Gastrocnemius medialis (tissue), 4 donors: Measurements from ENCODE around the gene GPR137. TPM values are rescaled to one million over a fixed set of nuclear protein-coding genes. Genes with fewer than 3 reads are reported as not detected.
A peak's percentile ranks its signal among the peaks of the same experiment; 100 is the strongest.

Experiments
- ATAC-seq, 2 donors: fragments of 150-250 bp; one replicate each; pipeline ENCODE4 v1.9.1; 2016
- DNase-seq, 2 donors: peaks; one replicate each; pipeline ENCODE4 v3.0.0-alpha.2; 2019
- H3K27ac ChIP-seq, 4 donors: fragments of 200-600 bp; sonication (generic); 1 replicate in 1 of 4; 2 replicates in 3 of 4; pipeline ENCODE4 v1.5.1; 2016 to 2018; ENCODE audit warnings: mild to moderate bottlenecking in 2 of 4, moderate library complexity in 1 of 4
- H3K27me3 ChIP-seq, 3 donors: fragments of 200-600 bp; sonication (generic) in 2 of 3; 1 replicate in 1 of 3; 2 replicates in 2 of 3; pipeline versions ENCODE4 v1.5.1 to v1.6.0; 2016 to 2019; ENCODE audit warnings: mild to moderate bottlenecking in 1 of 3, moderate library complexity in 1 of 3
- H3K36me3 ChIP-seq, 2 donors: fragments of 200-600 bp; sonication (generic) in 1 of 2; one replicate each; pipeline ENCODE4 v1.5.1; 2017 to 2018
- H3K4me1 ChIP-seq, 2 donors: fragments of 200-600 bp; sonication (generic) in 1 of 2; one replicate each; pipeline ENCODE4 v1.5.1; 2016 to 2017; ENCODE audit warnings: mild to moderate bottlenecking in 2 of 2
- H3K4me3 ChIP-seq, 4 donors: fragments of 200-600 bp; sonication (generic) in 3 of 4; 1 replicate in 1 of 4; 2 replicates in 3 of 4; pipeline ENCODE4 v1.5.1; 2016 to 2019; ENCODE audit warnings: mild to moderate bottlenecking in 2 of 4
- H3K9me3 ChIP-seq, 3 donors: fragments of 200-600 bp; sonication (generic) in 2 of 3; 1 replicate in 1 of 3; 2 replicates in 2 of 3; pipeline ENCODE4 v1.5.1; 2016 to 2019
- POLR2A ChIP-seq, 2 donors: fragments of 450-650 bp; IDR thresholded peaks; one replicate each; pipeline ENCODE4 v1.6.1; 2017; ENCODE audit warnings: antibody characterized with exemption in 2 of 2, mild to moderate bottlenecking in 2 of 2, moderate library complexity in 2 of 2
- in situ Hi-C, 4 donors: fragments of 200-750 bp; cut with MboI; loops; one replicate each; pipeline versions ENCODE4 v1.15.0 to v1.8.0; 2017; ENCODE audit warnings: low sequenced_read_pairs in 4 of 4
- intact Hi-C: fragments of 100-400 bp; cut with DNase I; formaldehyde crosslinking; loops from one replicate; pipeline ENCODE4 v1.15.1; 2023; ENCODE audit warnings: low total_unique reads
- total RNA-seq, 4 donors: library from RNA; depleted of rRNA; stranded (reverse); fragments of >200 nt; gene quantifications; one replicate each; pipeline versions ENCODE4 v1.1.0 to v1.2.3, GENCODE V29; 2016
- TF ChIP-seq, protein P1 (sequence below), 5 experiments: fragments of 450-650 bp in 3 of 5; fragments of 200-600 bp in 2 of 5; sonication (generic) in 2 of 5; IDR thresholded peaks in 4 of 5; conservative IDR thresholded peaks in 1 of 5; 1 replicate in 4 of 5; 2 replicates in 1 of 5; pipeline ENCODE4 v1.5.1; 2016 to 2019; ENCODE audit warnings: antibody characterized with exemption in 5 of 5, mild to moderate bottlenecking in 3 of 5, moderate library complexity in 3 of 5

GPR137 gene
- total RNA-seq, 4 donors from 2014 or later = 13.8 to 28.9 (median 20.4) TPM

DNA sequence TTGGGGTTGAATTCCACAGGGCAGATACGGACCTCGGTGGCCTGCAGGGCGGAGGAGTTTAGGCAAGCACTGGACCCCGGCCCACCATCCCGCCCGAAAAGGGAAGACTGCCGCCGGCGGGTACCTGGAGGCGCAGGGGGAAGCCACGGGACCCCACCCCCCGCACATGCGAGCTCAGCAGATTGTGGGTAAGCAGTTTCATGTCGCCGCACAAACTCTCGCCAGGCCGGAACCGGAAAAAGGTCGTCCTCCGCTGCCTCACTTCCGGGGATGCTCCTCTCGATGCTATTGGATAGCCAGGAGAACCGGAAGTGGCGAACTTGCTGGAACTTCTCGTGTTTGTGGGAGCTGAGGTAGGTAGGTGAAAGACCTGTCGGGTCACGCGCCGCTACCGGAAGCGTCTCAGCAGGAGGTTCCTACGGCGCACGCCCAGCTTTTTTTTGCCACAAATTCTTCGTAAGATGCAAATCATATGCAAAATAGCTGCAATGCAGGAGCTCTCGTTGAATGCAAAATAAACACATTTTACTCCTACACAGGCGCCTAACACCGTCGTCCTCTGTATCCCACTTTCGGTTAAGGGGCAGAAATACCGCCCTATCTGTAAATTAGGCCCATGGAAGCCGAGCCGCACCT is 31.8 kb downstream of the GPR137 start, which contains the start of gene TRMT112:
Gene TRMT112, minus strand, starts transcription at position 235 of the 636 bp plus-strand sequence. Its CDS starts 33 bp downstream, at position 202.
- DNase-seq (peak; percentile 99), ATAC-seq (peak; percentile 86 to 93)
- peaks cover 0 to 44% of the 10 kb centered on the region in 2 donors for H3K36me3 ChIP-seq
- peak within 1 kb of the TSS; percentile 88 to 98 (median 94) for H3K27ac ChIP-seq
- in situ Hi-C loops = no loop called here
- TF ChIP-seq, protein P1, sequence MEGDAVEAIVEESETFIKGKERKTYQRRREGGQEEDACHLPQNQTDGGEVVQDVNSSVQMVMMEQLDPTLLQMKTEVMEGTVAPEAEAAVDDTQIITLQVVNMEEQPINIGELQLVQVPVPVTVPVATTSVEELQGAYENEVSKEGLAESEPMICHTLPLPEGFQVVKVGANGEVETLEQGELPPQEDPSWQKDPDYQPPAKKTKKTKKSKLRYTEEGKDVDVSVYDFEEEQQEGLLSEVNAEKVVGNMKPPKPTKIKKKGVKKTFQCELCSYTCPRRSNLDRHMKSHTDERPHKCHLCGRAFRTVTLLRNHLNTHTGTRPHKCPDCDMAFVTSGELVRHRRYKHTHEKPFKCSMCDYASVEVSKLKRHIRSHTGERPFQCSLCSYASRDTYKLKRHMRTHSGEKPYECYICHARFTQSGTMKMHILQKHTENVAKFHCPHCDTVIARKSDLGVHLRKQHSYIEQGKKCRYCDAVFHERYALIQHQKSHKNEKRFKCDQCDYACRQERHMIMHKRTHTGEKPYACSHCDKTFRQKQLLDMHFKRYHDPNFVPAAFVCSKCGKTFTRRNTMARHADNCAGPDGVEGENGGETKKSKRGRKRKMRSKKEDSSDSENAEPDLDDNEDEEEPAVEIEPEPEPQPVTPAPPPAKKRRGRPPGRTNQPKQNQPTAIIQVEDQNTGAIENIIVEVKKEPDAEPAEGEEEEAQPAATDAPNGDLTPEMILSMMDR (IDR thresholded peaks at IDR 0.05 in 4 of 5, conservative IDR thresholded peaks at IDR 0.05 in 1 of 5) = no peak
- peak; percentile 78 to 82 for TF ChIP-seq POLR2A (IDR thresholded peaks at IDR 0.05)
- H3K4me1 ChIP-seq = peaks cover 32 to 43% of the 10 kb centered on the region in 2 donors
- intact Hi-C loops = loop anchor here (1.0 kb wide), 1 partner anchor 47 kb away; no protein-coding TSS in a partner anchor
- no peaks in the 10 kb centered on the region for H3K9me3 ChIP-seq
- peak within 1 kb of the TSS; percentile 73 to 99 (median 91) for H3K4me3 ChIP-seq
- no peaks in the 10 kb centered on the region for H3K27me3 ChIP-seq

- peak within 1 kb of the TSS; percentile 73 to 99 (median 91) for H3K4me3 ChIP-seq
- peak; percentile 73 to 81 for TF ChIP-seq POLR2A (IDR thresholded peaks at IDR 0.05)
- TF ChIP-seq, protein P1 (IDR thresholded peaks at IDR 0.05 in 4 of 5, conservative IDR thresholded peaks at IDR 0.05 in 1 of 5) = peak in 4 of 5 experiments; percentile 34 to 62 (median 56)
- H3K27me3 ChIP-seq = no peaks in the 10 kb centered on the region
- peaks cover 24 to 36% of the 10 kb centered on the region in 2 donors for H3K4me1 ChIP-seq
- H3K36me3 ChIP-seq = peaks cover 0 to 44% of the 10 kb centered on the region in 2 donors
- no peaks in the 10 kb centered on the region for H3K9me3 ChIP-seq
- peak; percentile 80 to 85 for ATAC-seq
- in situ Hi-C loops (no loop called here), intact Hi-C loops (loop anchor here (1.0 kb wide), 3 partner anchors 24 to 48 kb away; no protein-coding TSS in a partner anchor)
- peak; percentile 94 to 97 for DNase-seq
- H3K27ac ChIP-seq = peak within 1 kb of the TSS; percentile 88 to 98 (median 94)
Observed at GRCh38 chr11:64317961-64318765, 32.5 kb downstream of the GPR137 start, which contains the start of gene PRDX5. Gene PRDX5, plus strand, starts transcription at chr11:64318121. Its CDS starts 95 bp downstream, at chr11:64318216.

- Histone ChIP-seq H3K4me3 (peak overlapping the region; percentile 73 to 99 (median 91)), H3K27me3 (no peaks in the 10 kb centered on the region), H3K27ac (peak overlapping the region; percentile 88 to 98 (median 94)), H3K4me1 (peaks cover 15 to 27% of the 10 kb centered on the region in 2 donors), H3K36me3 (peaks cover 0 to 42% of the 10 kb centered on the region in 2 donors), H3K9me3 (no peaks in the 10 kb centered on the region)
- in situ Hi-C loops = no loop called here
- DNase-seq (no peak), ATAC-seq (no peak)
- no peak for TF ChIP-seq POLR2A (IDR thresholded peaks at IDR 0.05)
- TF ChIP-seq, protein P1 (IDR thresholded peaks at IDR 0.05 in 4 of 5, conservative IDR thresholded peaks at IDR 0.05 in 1 of 5) = no peak
- intact Hi-C loops = loop anchor here (1.0 kb wide), 2 partner anchors 23 to 36 kb away; no protein-coding TSS in a partner anchor
Observed at GRCh38 chr11:64318766-64319761, 33.4 kb downstream of the GPR137 start.

- in situ Hi-C loops = no loop called here
- intact Hi-C loops = no loop called here
- ATAC-seq (no peak), DNase-seq (no peak)
- Histone ChIP-seq H3K4me1 (peaks cover 11 to 20% of the 10 kb centered on the region in 2 donors), H3K4me3 (no peak overlapping the region), H3K27me3 (no peaks in the 10 kb centered on the region), H3K9me3 (no peaks in the 10 kb centered on the region), H3K36me3 (peaks cover 0 to 27% of the 10 kb centered on the region in 2 donors), H3K27ac (no peak overlapping the region)
- TF ChIP-seq, protein P1 (IDR thresholded peaks at IDR 0.05 in 4 of 5, conservative IDR thresholded peaks at IDR 0.05 in 1 of 5) = no peak
- TF ChIP-seq POLR2A (IDR thresholded peaks at IDR 0.05) = no peak
Observed at GRCh38 chr11:64320556-64320955, 34.9 kb downstream of the GPR137 start.
